T47D (cell line): ENCODE data around the gene PANX1.

Experiments used
- DNase-seq, 2 experiments: peaks; one replicate each; pipeline versions ENCODE4 v3.0.0 to v3.0.0-alpha.2; 2011 to 2012; ENCODE audit warnings: low read depth in 1 of 2, low spot score in 1 of 2
- JUND ChIP-seq: IDR thresholded peaks from 2 replicates; pipeline ENCODE4 v1.6.1; 2012; ENCODE audit warnings: low read depth
- in situ Hi-C: cut with HindIII; loops from 2 replicates; pipeline ENCODE4 v1.10.0; 2016; ENCODE audit warnings: low sequenced_read_pairs, low pct_unique_long_range_greater_than_20kb

PANX1 gene

DNA sequence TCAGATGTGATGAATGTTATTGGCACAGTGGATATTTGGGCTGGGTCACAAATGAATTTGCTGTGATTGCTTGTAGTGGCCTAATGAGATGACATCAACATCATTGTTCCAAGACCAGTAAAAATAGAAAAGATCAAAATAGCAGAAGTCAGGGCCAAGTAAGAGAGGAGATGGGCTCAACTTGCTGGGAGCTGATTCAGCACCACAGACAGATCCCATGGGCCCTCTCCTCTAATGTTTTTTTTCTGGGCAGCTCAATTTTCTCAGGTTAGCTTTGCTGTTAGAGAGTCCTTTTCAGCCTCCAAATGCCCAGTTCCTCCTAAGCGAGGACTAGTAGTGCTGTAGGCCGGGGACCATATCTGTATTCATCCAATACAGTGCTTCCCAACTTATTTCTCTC, 89.7 kb downstream of the PANX1 start:
- TF ChIP-seq JUND, result no peak
- DNase-seq, result peak in 1 of 2 experiments; percentile 25
- in situ Hi-C loops, result no loop called here

- peak in 1 of 2 experiments; percentile 51 for DNase-seq
- TF ChIP-seq JUND, result no peak
- in situ Hi-C loops, result no loop called here
Measured at GRCh38 chr11:94219771-94220170, 91.1 kb downstream of the PANX1 start.

- TF ChIP-seq JUND, result no peak
- in situ Hi-C loops, result no loop called here
- no peak for DNase-seq
Measured at GRCh38 chr11:94224078-94224477, 95.4 kb downstream of the PANX1 start.
